ENCODE measurements around the gene ORMDL3.

The ORMDL3 gene

GRCh38 chr17:39927101-39927928, at the start of gene ORMDL3, which contains the start of gene LRRC3C:
TSS of gene ORMDL3 (minus strand) at chr17:39927601. CDS start at chr17:39924203, 3,398 bp downstream.
TSS of gene LRRC3C (plus strand) at chr17:39927732. CDS start at chr17:39941524, 13,792 bp downstream.
- peak; percentile 83 for DNase-seq

- DNase-seq, result no peak
Observed at GRCh38 chr17:39975801-39976200, 48.4 kb upstream of the ORMDL3 start.

- DNase-seq, result no peak
Observed at GRCh38 chr17:39974433-39974832, 47.0 kb upstream of the ORMDL3 start.

DNA sequence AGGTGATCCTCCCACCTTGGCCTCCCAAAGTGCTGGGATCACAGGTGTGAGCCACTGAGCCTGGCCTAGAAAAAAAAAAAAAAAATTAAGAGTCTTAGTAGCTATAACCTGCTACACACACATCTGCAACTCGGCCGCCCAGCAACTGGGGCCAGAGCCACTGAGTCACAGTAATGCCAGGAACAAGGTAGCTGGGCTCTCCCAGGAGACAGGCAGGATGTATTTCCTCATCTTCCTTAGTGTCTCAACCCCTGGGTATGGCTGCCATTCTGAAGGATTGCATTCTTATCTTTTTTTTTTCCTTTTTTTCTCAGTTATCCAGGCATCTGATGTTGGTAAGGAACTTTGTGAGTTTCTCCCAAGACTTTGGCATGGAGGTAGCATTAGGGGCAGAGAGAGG, 46.1 kb upstream of the ORMDL3 start:
- no peak for DNase-seq

DNA sequence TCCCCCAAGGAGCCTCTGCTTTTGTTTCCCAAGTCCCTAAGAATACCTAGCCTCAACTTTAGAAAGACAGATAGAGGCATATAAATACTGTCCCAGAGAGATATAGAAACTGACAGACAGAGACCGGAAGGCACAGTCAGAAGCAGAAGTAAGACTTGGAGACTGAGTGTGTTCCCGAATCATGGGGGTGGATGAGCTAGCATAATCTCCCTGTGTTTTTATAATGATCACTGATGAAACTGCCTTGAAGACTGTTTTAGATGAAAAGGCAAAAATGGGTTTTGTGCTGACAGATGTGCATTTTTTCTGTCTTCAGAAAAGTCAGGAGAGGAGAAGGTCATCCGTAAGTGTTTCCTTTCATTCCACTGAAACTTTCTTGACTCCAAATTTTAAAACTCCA, 44.9 kb upstream of the ORMDL3 start:
- DNase-seq, result peak; percentile 65

- DNase-seq, result no peak
Observed at GRCh38 chr17:39971076-39971603, 43.7 kb upstream of the ORMDL3 start.

DNA sequence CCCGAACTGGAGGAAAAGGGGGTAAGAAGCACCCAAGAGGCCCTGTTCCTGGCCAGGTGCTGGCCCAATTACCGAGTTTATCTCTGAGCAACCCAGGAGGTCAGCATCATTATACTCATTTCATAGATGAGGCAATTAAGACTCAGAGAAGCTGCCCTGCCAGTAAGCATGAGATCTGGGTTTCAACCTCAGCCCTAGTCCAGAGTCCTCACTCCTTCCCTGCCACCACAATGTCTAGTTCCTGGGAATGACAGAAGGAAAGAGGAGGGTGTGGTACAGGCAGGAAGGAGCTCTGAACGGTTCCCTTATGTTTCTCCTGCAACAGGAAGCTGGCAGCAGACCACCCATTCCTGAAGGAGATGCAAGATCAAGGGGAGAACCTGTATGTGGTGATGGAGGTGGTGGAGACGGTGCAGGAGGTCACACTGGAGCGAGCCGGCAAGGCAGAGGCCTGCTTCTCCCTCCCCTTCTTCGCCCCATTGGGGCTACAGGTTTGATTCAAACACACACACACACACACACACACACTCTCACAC, 42.8 kb upstream of the ORMDL3 start:
- no peak for DNase-seq

GRCh38 chr17:39969375-39969774, 42.0 kb upstream of the ORMDL3 start:
- DNase-seq, result no peak

- no peak for DNase-seq
Observed at GRCh38 chr17:39968761-39969160, 41.4 kb upstream of the ORMDL3 start.

- DNase-seq, result no peak
Observed at GRCh38 chr17:39966771-39967170, 39.4 kb upstream of the ORMDL3 start.

GRCh38 chr17:39965017-39965699, 37.8 kb upstream of the ORMDL3 start:
- no peak for DNase-seq

GRCh38 chr17:39963829-39964228, 36.4 kb upstream of the ORMDL3 start:
- DNase-seq, result no peak

GRCh38 chr17:39962642-39963220, 35.3 kb upstream of the ORMDL3 start, which contains the start of gene GSDMA:
TSS of gene GSDMA (plus strand) at chr17:39963004. CDS start at chr17:39965688, 2,684 bp downstream.
- DNase-seq, result no peak

DNA sequence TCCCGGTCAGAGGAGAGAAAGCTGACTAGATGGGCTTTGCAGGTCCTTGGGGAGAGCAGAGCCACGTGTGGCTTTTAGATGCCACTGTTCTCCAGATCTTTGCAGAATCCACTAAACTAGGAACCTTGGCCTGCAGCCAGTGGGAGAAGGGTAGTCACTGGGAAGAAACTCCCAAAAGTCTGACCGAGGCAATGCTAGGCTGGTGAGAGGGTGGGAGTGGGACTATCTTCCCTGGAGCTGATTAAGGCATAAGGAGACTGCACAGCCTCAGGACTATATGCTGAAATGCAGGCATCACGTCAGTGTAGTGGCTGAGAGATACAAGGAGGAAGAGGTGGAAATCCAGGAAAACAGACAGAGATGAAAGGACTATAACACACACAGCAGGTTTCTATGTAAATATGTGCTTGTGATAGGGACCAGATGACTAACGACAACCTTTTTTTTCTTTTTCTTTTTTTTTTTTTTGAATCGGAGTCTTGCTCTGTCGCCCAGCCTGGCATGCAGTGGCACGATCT, 33.2 kb upstream of the ORMDL3 start:
- no peak for DNase-seq

DNA sequence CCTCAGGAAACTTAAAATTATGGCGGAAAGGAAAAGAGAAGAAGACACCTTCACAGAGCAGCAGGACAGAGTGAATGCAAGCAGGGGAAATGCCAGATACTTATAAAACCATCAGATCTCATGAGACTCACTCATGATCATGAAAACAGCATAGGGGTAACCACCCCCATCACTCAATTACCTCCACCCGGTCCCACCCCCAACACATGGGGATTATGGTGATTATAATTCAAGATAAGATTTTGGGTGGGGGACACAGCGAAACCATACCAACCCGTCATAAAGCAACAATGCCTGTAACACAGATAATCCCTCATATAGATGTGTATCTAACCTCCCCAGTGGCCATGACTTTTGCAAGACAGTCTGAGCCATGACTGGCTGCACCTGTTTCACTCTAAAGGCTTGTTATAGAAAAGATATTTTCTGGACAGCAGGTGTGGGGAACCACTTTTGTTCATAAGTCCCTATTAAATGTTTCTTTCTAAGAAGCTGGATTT, 28.4 kb upstream of the ORMDL3 start:
- DNase-seq, result no peak

DNA sequence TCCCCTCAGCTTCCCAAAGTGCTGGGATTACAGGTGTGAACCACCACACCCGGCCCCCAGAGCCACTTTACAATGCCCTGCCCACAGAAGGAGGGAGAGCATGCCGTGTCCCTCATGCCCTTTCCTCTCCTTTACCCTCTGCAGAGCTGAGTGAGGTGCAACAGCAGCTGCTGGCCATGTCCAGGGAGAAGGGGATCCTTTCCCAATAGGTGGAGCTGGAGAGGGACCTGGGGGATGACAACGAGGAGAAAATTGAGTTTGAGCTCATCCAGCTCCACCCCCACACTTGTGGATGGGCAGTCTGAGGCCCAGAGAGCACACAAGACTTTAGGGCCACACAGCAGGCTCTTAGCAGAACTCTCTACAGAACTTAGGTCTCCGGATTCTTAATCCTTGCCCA, 27.5 kb upstream of the ORMDL3 start:
- DNase-seq, result no peak

DNA sequence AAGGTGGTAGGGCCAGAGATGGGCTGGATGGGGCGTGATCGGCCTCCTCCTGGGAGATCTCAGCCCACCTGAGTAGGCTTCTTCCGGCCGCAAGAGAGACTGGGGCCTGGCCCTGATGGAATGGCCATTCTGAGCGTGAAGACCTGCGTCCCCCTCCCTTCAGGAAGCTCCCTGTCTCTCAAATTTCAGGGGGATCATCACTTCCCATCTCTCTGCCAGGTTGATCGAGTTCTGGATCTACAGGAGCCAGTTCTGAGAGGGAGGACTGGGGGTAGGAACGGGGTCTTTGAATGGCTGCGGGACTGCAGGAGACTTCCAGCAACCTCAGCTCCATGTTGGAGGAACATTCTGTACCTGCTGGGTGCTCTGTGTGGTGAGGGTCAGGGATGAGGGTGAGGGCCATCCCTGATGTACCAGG, 26.1 kb upstream of the ORMDL3 start:
- DNase-seq, result no peak

DNA sequence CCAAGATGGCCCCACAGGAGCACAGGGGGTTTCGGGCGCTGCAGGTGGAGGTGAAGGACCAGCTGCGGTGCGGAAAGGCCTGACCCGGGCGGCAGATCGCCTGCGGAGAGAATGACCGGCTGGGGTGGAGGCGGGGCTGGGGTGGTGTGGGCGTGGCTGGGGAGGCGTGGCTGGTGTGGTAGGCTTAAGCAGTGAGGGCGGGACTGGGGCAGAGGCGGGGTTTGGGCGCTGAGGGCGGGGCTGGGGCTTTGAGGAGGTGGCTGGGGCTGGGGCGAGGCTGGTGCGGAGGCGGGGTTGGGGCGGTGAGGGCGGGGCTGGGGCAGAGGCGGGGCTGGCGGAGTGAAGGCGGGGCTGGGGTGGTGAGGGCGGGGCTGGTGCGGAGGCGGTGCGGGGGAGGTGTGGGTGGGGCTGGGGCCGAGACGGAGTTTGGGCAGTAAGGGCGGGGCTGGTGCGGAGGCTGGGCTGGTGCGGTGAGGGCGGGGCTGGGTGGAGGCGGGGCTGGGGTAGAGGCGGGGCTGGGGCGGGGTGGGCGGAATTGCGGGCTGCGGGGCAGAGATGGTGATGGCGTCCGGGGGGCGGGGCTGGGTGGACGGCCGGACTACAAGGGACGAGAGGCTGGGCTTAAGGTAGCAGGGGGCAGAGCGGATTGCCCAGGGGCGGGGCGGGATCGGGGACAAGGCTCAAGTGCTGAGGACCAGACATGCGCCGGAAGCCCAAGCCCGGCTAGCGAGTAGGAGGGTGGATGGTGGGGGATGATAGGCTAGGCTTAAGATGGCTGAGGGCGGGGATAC, 25.5 kb upstream of the ORMDL3 start:
- DNase-seq, result peak; percentile 71

DNA sequence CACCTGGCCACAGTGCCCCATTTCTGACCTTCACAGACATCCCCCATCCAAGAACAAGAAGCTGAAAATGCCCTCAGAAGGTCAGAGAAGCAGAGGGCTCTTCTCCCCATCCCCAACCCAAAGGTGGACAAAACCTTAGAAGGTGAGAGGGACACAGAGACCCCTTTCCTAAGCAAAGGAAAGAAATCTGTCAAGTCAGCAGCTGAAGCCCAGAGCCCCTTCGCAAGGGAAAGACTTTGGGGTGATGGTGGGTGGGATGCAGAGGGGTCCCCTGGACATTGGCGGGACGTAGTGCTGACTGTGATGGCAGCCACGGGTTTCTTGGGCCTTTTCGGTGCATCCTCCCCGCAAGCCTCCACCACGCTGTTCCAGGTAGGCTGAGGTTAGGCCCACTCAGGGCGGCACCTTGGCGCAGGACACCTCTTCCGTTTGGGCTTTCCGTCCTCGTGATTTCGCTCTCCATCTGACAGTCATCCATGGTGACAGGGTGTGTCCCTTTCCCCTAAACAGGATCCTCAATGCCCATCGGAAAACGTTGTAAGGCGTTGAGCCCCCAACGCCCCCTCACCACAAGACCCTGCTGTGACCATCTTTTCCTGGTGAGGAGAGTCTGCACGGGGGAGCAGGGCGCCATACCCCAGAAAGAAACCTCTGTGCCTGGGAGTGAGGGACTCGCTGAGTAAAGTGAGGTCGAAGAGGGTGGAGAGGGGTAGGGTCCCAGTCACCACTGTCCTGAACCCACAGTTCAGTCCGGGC, 24.7 kb upstream of the ORMDL3 start:
- DNase-seq, result no peak

GRCh38 chr17:39950871-39951348, 23.5 kb upstream of the ORMDL3 start:
- DNase-seq, result no peak

GRCh38 chr17:39949028-39949427, 21.6 kb upstream of the ORMDL3 start:
- DNase-seq, result no peak

Measured in MV-4-11 (cell line).